IPS-18c (cell line): ENCODE results near the gene TRIM66.

ENCODE experiments used
- H3K4me3 ChIP-seq: 2 replicates; pipeline ENCODE4 v1.7.0; 2013; ENCODE audit warnings: low read depth, mild to moderate bottlenecking, low read length, moderate library complexity; ENCODE audit not compliant: insufficient read depth
- H3K9me3 ChIP-seq: one replicate; pipeline ENCODE4 v1.6.1; 2013; ENCODE audit warnings: mild to moderate bottlenecking, low read length, moderate library complexity; ENCODE audit not compliant: control insufficient read depth, insufficient read depth

The TRIM66 gene

GRCh38 chr11:8646873-8647272 is 35.6 kb downstream of the TRIM66 start:
- Histone ChIP-seq H3K9me3 (no peaks in the 10 kb centered on the region), H3K4me3 (no peak overlapping the region)

GRCh38 chr11:8642196-8642841 is 40.1 kb downstream of the TRIM66 start:
- no peaks in the 10 kb centered on the region for H3K9me3 ChIP-seq
- no peak overlapping the region for H3K4me3 ChIP-seq

GRCh38 chr11:8641332-8641731 is 41.1 kb downstream of the TRIM66 start:
- H3K9me3 ChIP-seq = no peaks in the 10 kb centered on the region
- H3K4me3 ChIP-seq = no peak overlapping the region

- no peak overlapping the region for H3K4me3 ChIP-seq
- H3K9me3 ChIP-seq = no peaks in the 10 kb centered on the region
Observed at GRCh38 chr11:8640267-8640906, 42.1 kb downstream of the TRIM66 start.

- no peak overlapping the region for H3K4me3 ChIP-seq
Observed at GRCh38 chr11:8639655-8640054, 42.8 kb downstream of the TRIM66 start.

GRCh38 chr11:8638300-8638699 is 44.2 kb downstream of the TRIM66 start:
- Histone ChIP-seq H3K9me3 (no peaks in the 10 kb centered on the region), H3K4me3 (no peak overlapping the region)

More at GRCh38 chr11:8639655-8640054, 42.8 kb downstream of the TRIM66 start:
- H3K9me3 ChIP-seq = no peaks in the 10 kb centered on the region

GRCh38 chr11:8636127-8636526 is 46.3 kb downstream of the TRIM66 start:
- H3K4me3 ChIP-seq = no peak overlapping the region
- H3K9me3 ChIP-seq = no peaks in the 10 kb centered on the region

- H3K9me3 ChIP-seq = no peaks in the 10 kb centered on the region
Observed at GRCh38 chr11:8634498-8634897, 48.0 kb downstream of the TRIM66 start.

GRCh38 chr11:8631395-8632118 is 50.9 kb downstream of the TRIM66 start:
- Histone ChIP-seq H3K4me3 (no peak overlapping the region), H3K9me3 (no peaks in the 10 kb centered on the region)

More at GRCh38 chr11:8634498-8634897, 48.0 kb downstream of the TRIM66 start:
- no peak overlapping the region for H3K4me3 ChIP-seq

GRCh38 chr11:8624698-8625097 is 57.8 kb downstream of the TRIM66 start:
- H3K9me3 ChIP-seq = no peaks in the 10 kb centered on the region
- H3K4me3 ChIP-seq = no peak overlapping the region

GRCh38 chr11:8621147-8621546 is 61.3 kb downstream of the TRIM66 start:
- Histone ChIP-seq H3K9me3 (no peaks in the 10 kb centered on the region), H3K4me3 (no peak overlapping the region)

GRCh38 chr11:8617063-8617462 is 65.4 kb downstream of the TRIM66 start:
- Histone ChIP-seq H3K9me3 (no peaks in the 10 kb centered on the region), H3K4me3 (no peak overlapping the region)

GRCh38 chr11:8615291-8616032 is 67.0 kb downstream of the TRIM66 start:
- Histone ChIP-seq H3K9me3 (no peaks in the 10 kb centered on the region), H3K4me3 (no peak overlapping the region)

- no peaks in the 10 kb centered on the region for H3K9me3 ChIP-seq
- H3K4me3 ChIP-seq = no peak overlapping the region
Observed at GRCh38 chr11:8614497-8614896, 68.0 kb downstream of the TRIM66 start.

GRCh38 chr11:8613036-8613435 is 69.4 kb downstream of the TRIM66 start:
- no peak overlapping the region for H3K4me3 ChIP-seq
- no peaks in the 10 kb centered on the region for H3K9me3 ChIP-seq

- no peaks in the 10 kb centered on the region for H3K9me3 ChIP-seq
- no peak overlapping the region for H3K4me3 ChIP-seq
Observed at GRCh38 chr11:8612522-8612921, 69.9 kb downstream of the TRIM66 start.

GRCh38 chr11:8610532-8611116 is 71.8 kb downstream of the TRIM66 start:
- no peak overlapping the region for H3K4me3 ChIP-seq
- H3K9me3 ChIP-seq = no peaks in the 10 kb centered on the region
